Hippocampal formation (tissue), 2 donors: ENCODE data around the gene ZBTB43.
"Not testable (repeated sequence)": the region's sequence is repeated elsewhere in the genome, so short reads cannot be mapped to it uniquely, and the experiment has no call there.

Experiments
- DNase-seq, 2 donors: peaks; one replicate each; lab custom pipeline; 2025; lab: John Stamatoyannopoulos, UW

ZBTB43 gene

GRCh38 chr9:126804696-126805553 lies at the start of gene ZBTB43:
ZBTB43 (plus strand) TSS chr9:126805040; CDS start chr9:126832510, 27,470 bp downstream.
- DNase-seq = peak; percentile 87 to 91

- DNase-seq = no peak
Measured at GRCh38 chr9:126755317-126755875, 49.4 kb upstream of the ZBTB43 start.

- no peak for DNase-seq
Measured at GRCh38 chr9:126756238-126756637, 48.6 kb upstream of the ZBTB43 start.

- DNase-seq = no peak
Measured at GRCh38 chr9:126756876-126757415, 47.9 kb upstream of the ZBTB43 start.

GRCh38 chr9:126758916-126759585 lies 45.8 kb upstream of the ZBTB43 start:
- DNase-seq = no peak

- DNase-seq = no peak
Measured at GRCh38 chr9:126761274-126761673, 43.6 kb upstream of the ZBTB43 start.

- DNase-seq = no peak
Measured at GRCh38 chr9:126763130-126763764, 41.6 kb upstream of the ZBTB43 start.

- DNase-seq = no peak
Measured at GRCh38 chr9:126773004-126773607, 31.7 kb upstream of the ZBTB43 start.

- no peak for DNase-seq
Measured at GRCh38 chr9:126775926-126776325, 28.9 kb upstream of the ZBTB43 start.

GRCh38 chr9:126777733-126778132 lies 27.1 kb upstream of the ZBTB43 start:
- no peak for DNase-seq

- no peak for DNase-seq
Measured at GRCh38 chr9:126778141-126778540, 26.7 kb upstream of the ZBTB43 start.

- DNase-seq = not testable (repeated sequence)
Measured at GRCh38 chr9:126778696-126779095, 26.1 kb upstream of the ZBTB43 start.

- peak; percentile 35 to 59 for DNase-seq
Measured at GRCh38 chr9:126781186-126782052, 23.4 kb upstream of the ZBTB43 start.

GRCh38 chr9:126782053-126782388 lies 22.8 kb upstream of the ZBTB43 start:
- DNase-seq = no peak

GRCh38 chr9:126783949-126784348 lies 20.9 kb upstream of the ZBTB43 start:
- DNase-seq = no peak

- no peak for DNase-seq
Measured at GRCh38 chr9:126784401-126784800, 20.4 kb upstream of the ZBTB43 start.

- DNase-seq = not testable (repeated sequence)
Measured at GRCh38 chr9:126784841-126785240, 20.0 kb upstream of the ZBTB43 start.

- DNase-seq = no peak
Measured at GRCh38 chr9:126788046-126788445, 16.8 kb upstream of the ZBTB43 start.

GRCh38 chr9:126788634-126789349 lies 16.0 kb upstream of the ZBTB43 start:
- no peak for DNase-seq

- DNase-seq = no peak
Measured at GRCh38 chr9:126790561-126790960, 14.3 kb upstream of the ZBTB43 start.
